HG03159 (cell line): ENCODE results near the gene ABHD18.
"Not testable (repeated sequence)": the region's sequence is repeated elsewhere in the genome, so short reads cannot be mapped to it uniquely, and the experiment has no call there.

Experiments
- ATAC-seq: cut with Tn5 transposase; IDR thresholded peaks from one replicate; pipeline ENCODE4 v1.9.1; 2021; ENCODE audit warnings: mild to moderate bottlenecking, moderate library complexity; ENCODE audit not compliant: unreplicated experiment

The ABHD18 gene

DNA sequence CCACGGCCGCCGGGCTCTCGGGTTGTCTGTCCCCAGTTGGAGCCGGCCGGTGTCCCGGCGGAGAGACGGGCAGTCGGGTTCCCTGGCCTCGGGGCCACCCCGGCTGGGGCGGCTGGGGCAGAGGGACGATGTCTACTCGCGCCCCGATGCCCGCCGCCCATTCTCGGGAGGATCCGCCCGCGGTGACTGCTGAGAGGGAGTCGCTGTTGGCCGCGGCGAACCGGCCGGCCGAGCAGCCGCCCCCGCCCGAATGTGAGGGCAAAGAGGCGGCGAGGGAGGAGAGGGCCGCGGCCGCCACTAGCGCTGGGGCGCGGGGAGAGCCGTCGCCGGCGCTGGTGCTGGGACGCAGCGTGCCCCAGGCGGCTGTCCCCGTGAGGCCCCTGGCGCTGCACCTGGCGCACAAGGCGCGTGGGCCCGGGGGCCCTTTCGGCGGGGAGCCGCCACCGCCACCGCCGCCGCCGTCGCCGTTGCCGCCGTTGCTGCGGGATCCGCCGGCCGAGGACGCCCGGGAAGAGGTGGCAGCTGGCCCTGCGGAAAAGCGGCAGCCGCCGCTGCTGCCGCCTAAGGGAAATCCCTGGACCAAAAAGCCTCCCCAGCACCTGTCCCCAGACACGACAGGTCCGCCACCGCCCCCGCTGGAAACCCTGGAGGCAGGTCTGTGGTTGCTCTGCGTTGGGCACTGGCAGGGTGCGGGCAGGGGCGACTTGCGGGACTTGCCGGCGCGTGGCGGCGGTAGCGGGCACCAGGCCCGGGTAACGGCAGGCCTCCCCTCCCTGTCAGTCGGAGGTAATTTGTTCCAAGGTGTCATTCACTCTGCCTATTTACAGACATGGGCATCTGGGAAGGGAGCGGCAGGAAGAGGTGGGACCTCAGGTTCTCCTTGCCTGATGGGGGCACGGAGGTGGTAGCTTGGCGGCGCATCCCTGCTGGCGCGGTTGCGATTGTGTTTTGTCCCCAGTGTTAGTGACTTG, 96.6 kb downstream of the ABHD18 start:
- peak; percentile 45 for ATAC-seq

DNA sequence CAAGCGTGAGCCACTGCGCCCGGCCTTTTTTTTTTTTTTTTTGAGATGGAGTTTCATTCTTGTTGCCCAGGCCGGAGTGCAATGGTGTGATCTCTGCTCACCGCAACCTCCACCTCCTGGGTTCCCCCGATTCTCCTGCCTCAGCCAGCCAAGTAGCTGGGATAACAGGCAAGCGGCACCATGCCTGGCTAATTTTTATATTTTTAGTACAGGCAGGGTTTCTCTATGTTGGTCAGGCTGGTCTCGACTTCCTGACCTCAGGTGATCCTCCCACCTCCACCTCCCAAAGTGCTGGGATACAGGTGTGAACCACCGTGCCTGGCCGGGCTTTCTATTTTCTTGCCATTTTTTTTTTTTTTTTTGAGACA, 101.2 kb downstream of the ABHD18 start:
- not testable (repeated sequence) for ATAC-seq

DNA sequence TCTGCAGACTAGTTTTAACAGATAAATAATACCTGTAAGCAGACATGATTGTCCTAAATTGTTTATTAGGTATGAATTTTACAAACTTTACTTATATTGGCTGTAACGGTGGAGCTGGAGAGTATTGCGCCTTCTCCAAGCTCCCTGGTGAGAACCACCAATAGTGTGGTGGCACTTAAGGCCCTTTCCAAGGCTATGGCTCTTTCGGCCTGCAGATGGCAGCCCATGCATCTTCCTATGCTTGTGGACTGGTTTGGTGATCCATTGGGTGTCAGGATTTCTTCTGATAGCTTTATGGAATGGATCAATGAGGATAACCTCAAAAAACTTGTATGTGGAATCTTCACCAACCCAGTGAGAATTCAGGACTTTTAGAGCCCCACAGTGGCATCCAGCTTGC, 103.7 kb downstream of the ABHD18 start:
- ATAC-seq = peak; percentile 63

DNA sequence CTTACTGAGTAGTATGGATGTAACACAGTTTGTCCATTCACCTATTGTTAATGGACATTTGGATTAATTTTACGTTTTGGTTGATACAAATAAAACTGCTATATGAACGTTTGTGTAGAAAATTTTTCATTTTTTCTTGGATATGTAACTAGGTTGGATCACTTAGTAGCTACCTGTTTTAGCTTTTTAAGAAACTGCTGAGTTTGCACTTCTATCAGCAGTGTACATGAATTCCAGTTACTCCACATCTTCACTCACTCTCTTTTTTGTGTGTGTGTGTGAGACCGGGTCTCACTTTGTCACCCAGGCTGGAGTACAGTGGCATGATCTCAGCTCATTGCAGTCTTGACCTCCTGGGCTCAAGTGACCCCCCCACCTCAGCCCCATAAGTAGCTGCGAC, 111.3 kb downstream of the ABHD18 start:
- ATAC-seq = no peak
